Mucosa of rectum (tissue), 2 donors: ENCODE results near the gene CCDC97.

ENCODE experiments used
- H3K27ac ChIP-seq, 2 donors: one replicate each; pipeline ENCODE4 v1.7.0; 2013; ENCODE audit warnings: inconsistent platforms in 2 of 2, low read depth in 2 of 2, low read length in 2 of 2
- H3K27me3 ChIP-seq, 2 donors: one replicate each; pipeline ENCODE4 v1.7.0; 2013; ENCODE audit warnings: low read length in 2 of 2; ENCODE audit not compliant: control insufficient read depth in 2 of 2, insufficient read depth in 2 of 2
- H3K36me3 ChIP-seq, 2 donors: one replicate each; pipeline ENCODE4 v1.7.0; 2013; ENCODE audit warnings: low read length in 2 of 2; ENCODE audit not compliant: control insufficient read depth in 2 of 2, insufficient read depth in 2 of 2
- H3K4me1 ChIP-seq, 2 donors: one replicate each; pipeline ENCODE4 v1.7.0; 2013; ENCODE audit warnings: low read length in 2 of 2, mild to moderate bottlenecking in 1 of 2; ENCODE audit not compliant: control insufficient read depth in 2 of 2, insufficient read depth in 2 of 2
- H3K4me3 ChIP-seq, 2 donors: one replicate each; pipeline ENCODE4 v1.7.0; 2013; ENCODE audit warnings: low read length in 2 of 2
- H3K9ac ChIP-seq, 2 donors: one replicate each; pipeline ENCODE4 v1.7.0; 2013; ENCODE audit warnings: low read length in 2 of 2, low read depth in 1 of 2, mild to moderate bottlenecking in 1 of 2
- H3K9me3 ChIP-seq, 2 donors: one replicate each; pipeline ENCODE4 v1.7.0; 2013; ENCODE audit warnings: low read length in 2 of 2; ENCODE audit not compliant: control insufficient read depth in 2 of 2
- donor health status: healthy.
- donor health status: Normal muscosa, but diverticular disease.

CCDC97 gene

DNA sequence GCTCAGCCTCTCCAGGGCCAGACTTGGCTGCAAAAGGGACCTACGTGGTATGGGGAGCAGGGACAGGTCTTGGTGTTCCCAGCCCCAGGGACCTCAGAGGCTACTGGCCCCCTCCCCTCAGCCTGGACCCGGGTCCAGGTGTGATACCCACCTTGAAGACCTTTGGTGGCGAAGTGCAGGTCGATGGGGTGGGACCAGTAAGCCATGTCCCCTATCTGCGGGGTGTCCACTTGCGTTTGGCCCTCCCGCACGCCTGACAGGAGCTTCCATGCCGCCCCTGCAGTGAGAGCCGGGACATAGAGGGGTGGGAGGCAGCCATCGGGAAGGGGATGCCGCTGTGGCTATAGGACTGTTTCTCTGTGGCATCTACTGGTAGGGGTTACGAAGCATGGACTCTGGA lies 47.8 kb downstream of the CCDC97 start:
- H3K4me1 ChIP-seq: peaks cover 11 to 14% of the 10 kb centered on the region in 2 donors
- H3K36me3 ChIP-seq: no peaks in the 10 kb centered on the region
- no peak overlapping the region for H3K27ac ChIP-seq
- no peaks in the 10 kb centered on the region for H3K9me3 ChIP-seq
- peaks cover 0 to 4% of the 10 kb centered on the region in 2 donors for H3K27me3 ChIP-seq
- no peak overlapping the region for H3K9ac ChIP-seq
- H3K4me3 ChIP-seq: no peak overlapping the region

DNA sequence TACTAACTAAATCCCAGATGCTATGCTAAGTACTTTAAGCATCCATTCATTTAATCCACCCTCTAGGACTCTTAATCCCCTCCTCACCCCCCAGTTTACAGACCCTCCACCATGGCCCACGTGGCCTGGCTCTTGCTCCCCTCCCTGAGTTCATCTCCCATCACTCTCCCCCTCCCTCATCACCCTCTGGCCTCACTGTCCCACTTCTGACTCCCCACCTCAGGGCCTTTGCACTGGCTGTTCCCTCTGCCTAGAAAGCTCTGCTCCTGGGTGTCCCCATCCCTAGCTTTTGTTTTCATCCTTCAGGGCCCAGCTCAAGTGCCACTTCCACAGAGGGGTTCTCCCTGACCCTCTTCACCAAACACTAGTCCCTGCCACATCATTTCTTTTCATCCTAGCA lies 49.8 kb downstream of the CCDC97 start:
- Histone ChIP-seq H3K9ac (no peak overlapping the region), H3K27ac (no peak overlapping the region), H3K27me3 (no peaks in the 10 kb centered on the region), H3K4me1 (peaks cover 14 to 17% of the 10 kb centered on the region in 2 donors), H3K36me3 (no peaks in the 10 kb centered on the region), H3K9me3 (no peaks in the 10 kb centered on the region), H3K4me3 (no peak overlapping the region)

DNA sequence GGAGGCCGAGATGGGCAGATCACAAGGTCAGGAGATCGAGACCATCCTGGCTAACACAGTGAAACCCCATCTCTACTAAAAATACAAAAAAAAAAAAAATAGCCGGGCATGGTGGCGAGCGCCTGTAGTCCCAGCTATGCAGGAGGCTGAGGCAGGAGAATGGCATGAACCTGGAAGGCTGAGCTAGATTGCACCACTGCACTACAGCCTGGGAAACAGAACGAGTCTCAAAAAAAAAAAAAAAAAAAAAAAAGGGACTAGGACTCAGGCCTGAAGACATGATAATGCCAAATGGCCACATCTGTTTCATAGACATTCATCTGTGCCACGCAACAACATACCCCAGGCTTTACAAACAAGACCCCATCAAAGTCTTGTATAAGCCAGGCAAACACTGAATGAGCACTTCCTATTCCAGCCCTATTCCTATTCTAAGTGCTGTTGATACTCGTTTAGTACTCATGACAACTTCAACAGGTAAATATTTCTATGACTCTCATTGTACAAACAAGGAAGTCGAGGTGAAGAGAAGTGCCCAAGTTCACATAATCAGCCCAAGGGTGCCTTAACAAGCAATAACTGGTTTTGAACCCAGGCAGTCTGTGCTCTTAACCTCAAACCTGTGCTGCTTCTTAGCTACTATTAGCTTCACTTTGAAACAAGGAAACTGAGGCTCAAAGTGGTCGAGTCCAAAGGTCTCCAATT lies 52.3 kb downstream of the CCDC97 start:
- Histone ChIP-seq H3K27ac (peak overlapping the region; percentile 99), H3K27me3 (no peaks in the 10 kb centered on the region), H3K9me3 (no peaks in the 10 kb centered on the region), H3K4me1 (peaks cover 14 to 19% of the 10 kb centered on the region in 2 donors), H3K4me3 (peak overlapping the region in 1 of 2 donors; percentile 37), H3K9ac (peak overlapping the region; percentile 10 to 44), H3K36me3 (no peaks in the 10 kb centered on the region)

DNA sequence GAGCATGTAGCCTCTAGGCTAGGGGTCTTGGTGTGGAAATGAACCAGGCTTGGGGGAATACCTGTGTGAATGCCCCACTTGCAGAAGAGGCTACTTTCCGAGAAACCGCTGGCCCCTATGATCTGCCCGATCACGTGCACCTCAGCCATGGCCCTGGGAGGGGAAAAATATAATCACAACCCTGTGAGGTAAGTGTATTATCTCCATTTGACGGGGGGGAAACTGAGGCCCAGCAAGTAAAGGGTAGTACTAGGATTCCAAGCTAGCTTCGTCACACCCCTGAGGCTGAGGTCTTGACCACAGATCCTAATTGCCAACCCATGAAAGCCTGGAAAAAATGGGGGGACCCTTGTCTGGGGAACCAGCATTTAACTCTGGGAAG lies 53.4 kb downstream of the CCDC97 start:
- Histone ChIP-seq H3K27me3 (no peaks in the 10 kb centered on the region), H3K9ac (peak overlapping the region; percentile 93 to 95), H3K36me3 (no peaks in the 10 kb centered on the region), H3K4me3 (peak overlapping the region; percentile 95 to 98), H3K4me1 (peaks cover 17 to 25% of the 10 kb centered on the region in 2 donors), H3K27ac (peak overlapping the region; percentile 99), H3K9me3 (no peaks in the 10 kb centered on the region)

DNA sequence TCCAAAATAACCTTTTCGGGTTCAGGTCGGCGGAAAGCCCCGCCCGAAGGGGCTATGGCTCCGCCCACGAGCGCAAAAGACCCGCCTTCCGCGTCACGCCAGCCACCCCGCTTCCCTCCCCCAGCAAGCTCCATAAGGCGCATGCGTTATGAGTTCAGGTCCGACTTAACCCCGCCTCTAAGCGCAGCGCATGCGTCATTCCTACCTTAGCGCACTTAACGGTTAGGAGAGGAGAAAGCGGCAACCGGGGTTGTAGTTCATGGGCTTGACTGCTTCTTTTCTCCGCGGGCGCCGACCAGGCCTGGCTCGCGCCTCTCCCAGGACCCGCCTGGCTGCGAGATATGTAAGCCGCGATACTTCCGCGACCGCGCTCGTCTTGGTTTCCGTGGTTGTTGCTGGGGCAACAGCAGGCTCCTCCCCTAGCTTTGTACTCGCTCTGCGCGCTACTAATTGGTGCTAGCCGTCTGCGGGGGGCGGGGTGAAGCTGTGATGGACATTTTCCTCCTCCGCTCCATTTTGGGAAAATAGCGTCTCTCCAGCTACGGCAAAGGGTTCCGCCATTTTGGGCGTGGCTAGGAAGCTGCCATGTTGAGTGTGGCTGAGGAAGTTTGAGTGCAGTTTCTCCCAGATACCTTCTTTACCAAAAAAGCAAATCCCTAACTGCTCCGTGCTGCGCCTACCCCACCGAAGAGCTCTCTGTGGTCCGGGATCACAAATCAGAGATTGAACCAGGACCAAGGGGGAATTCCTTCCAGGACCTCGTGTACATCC lies 54.0 kb downstream of the CCDC97 start, which contains the start of gene B9D2:
Gene B9D2, minus strand, starts transcription at position 397 of the 771 bp plus-strand sequence. CDS start 630 bp downstream, outside the sequence.
- Histone ChIP-seq H3K4me3 (peak within 1 kb of the TSS; percentile 95 to 98), H3K36me3 (no peaks in the 10 kb centered on the region), H3K9ac (peak within 1 kb of the TSS; percentile 93 to 95), H3K9me3 (no peaks in the 10 kb centered on the region), H3K4me1 (peaks cover 17 to 25% of the 10 kb centered on the region in 2 donors), H3K27me3 (no peaks in the 10 kb centered on the region), H3K27ac (peak within 1 kb of the TSS; percentile 99)

DNA sequence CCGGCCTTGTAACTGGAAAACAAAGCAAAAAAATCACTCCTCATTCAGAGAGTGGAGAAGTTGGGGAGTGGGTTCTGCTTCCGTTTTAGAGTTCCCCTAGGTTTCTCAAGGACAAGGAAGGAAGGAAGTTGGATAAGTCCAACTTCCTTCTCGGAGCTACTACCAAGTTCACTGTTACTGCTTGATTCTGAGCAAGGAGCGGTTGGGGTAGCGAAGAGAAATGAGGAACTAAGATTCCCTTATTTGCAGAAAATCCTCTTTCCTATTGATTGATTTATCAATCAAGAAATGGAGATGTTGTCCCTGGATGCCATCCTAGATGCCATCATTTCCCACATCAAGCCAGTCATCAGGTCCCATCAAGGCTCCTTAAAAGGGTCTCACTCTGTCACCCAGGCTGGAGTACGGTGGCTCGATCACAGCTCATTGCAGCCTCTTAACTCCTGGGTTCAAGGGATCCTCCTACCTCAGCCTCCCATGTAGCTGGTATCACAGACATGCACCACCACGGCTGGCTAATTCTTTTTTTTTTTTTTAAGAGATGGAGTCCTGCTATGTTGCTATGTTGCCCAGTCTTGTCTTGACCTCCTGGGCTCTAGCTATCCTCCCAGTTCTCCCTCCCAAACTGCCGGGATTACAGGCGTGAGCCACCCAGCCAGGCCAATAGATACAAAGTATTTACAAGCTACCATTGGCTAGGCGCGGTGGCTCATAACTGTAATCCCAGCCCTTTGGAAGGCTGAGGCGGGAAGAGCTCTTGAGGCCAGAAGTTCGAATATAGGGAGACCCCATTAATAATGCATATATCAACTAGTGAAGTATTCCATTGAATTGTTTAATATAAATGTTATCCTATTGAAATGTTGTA lies 54.8 kb downstream of the CCDC97 start:
- Histone ChIP-seq H3K4me1 (peaks cover 17 to 25% of the 10 kb centered on the region in 2 donors), H3K27me3 (no peaks in the 10 kb centered on the region), H3K9ac (peak overlapping the region; percentile 93 to 95), H3K4me3 (peak overlapping the region; percentile 95 to 98), H3K9me3 (no peaks in the 10 kb centered on the region), H3K27ac (peak overlapping the region; percentile 99), H3K36me3 (no peaks in the 10 kb centered on the region)

DNA sequence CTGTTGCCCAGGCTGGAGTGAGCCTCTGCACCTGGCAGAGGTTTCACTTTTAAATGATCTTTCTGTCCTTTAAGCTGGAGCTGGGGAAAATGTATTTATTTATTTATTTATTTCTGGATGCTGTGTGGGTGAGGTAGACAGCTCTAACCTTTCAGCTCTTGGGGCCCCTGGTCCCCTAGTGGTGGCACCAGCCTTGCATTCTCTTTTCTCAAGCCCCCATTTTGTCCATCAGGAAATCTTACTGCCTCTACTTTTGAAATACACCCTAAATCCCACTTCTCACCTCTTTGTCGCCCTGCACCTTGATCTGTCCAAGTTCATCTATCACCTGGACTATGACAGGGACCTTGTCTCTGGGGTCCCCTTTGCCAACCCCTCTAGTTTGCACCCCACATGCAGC lies 56.1 kb downstream of the CCDC97 start:
- H3K9me3 ChIP-seq: no peaks in the 10 kb centered on the region
- peaks cover 17 to 25% of the 10 kb centered on the region in 2 donors for H3K4me1 ChIP-seq
- H3K36me3 ChIP-seq: no peaks in the 10 kb centered on the region
- no peak overlapping the region for H3K27ac ChIP-seq
- no peaks in the 10 kb centered on the region for H3K27me3 ChIP-seq
- no peak overlapping the region for H3K9ac ChIP-seq
- H3K4me3 ChIP-seq: no peak overlapping the region

DNA sequence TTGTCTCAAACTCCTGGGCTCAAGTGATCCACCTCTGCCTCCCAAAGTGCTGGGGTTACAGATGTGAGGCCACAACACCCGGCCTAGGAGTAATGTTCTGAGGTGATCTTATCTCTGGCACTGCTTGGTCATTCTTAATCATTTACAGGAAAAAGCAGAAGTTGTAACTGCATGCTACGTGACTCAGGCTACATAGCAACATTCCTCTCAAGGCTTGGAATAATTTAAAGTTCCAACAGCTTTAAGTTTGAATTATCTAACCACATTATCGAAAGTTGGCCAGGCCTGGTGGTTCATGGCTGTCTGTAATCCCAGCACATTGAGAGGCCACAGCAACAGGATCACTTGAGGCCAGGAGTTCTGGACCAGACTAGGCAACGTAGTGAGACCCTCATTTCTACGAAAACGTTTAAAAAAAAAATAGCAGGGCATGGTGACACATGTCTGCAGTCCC lies 57.9 kb downstream of the CCDC97 start:
- Histone ChIP-seq H3K9me3 (no peaks in the 10 kb centered on the region), H3K27me3 (no peaks in the 10 kb centered on the region), H3K27ac (peak overlapping the region in 1 of 2 donors; percentile 55), H3K4me1 (peaks cover 10 to 20% of the 10 kb centered on the region in 2 donors), H3K9ac (no peak overlapping the region), H3K4me3 (no peak overlapping the region), H3K36me3 (no peaks in the 10 kb centered on the region)

DNA sequence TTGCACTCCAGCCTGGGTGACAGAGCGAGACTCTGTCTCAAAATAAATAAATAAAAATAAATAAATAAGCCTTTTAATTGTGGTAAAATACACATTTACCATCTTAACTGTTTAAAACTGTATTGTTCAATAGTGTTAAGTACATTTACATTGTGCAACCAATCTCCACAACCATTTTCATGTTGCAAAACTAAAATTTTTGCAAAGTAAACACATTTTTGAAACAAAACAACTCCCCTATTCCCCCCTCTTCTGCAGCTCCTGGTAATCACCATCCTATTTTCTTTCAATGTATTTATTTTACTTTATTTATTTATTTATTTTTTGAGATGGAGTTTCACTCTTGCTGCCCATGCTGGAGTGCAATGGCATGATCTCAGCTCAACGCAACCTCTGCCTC lies 59.8 kb downstream of the CCDC97 start:
- no peak overlapping the region for H3K4me3 ChIP-seq
- peaks cover 6 to 11% of the 10 kb centered on the region in 2 donors for H3K4me1 ChIP-seq
- H3K27ac ChIP-seq: no peak overlapping the region
- no peaks in the 10 kb centered on the region for H3K36me3 ChIP-seq
- no peaks in the 10 kb centered on the region for H3K9me3 ChIP-seq
- H3K9ac ChIP-seq: no peak overlapping the region
- H3K27me3 ChIP-seq: no peaks in the 10 kb centered on the region
